BLaER1 (cell line): Measurements from ENCODE around the gene MAP7D2.

Experiments
- H3K27ac ChIP-seq: shearing (Covaris generic); formaldehyde crosslinking; 2 replicates; pipeline ENCODE4 v1.8.1; 2022
- H3K27me3 ChIP-seq: shearing (Covaris generic); formaldehyde crosslinking; 2 replicates; pipeline ENCODE4 v1.8.1; 2022
- H3K36me3 ChIP-seq: shearing (Covaris generic); formaldehyde crosslinking; 2 replicates; pipeline ENCODE4 v1.8.1; 2022
- H3K4me1 ChIP-seq: shearing (Covaris generic); formaldehyde crosslinking; 2 replicates; pipeline ENCODE4 v1.8.1; 2022
- H3K4me2 ChIP-seq: shearing (Covaris generic); formaldehyde crosslinking; 2 replicates; pipeline ENCODE4 v1.8.1; 2022
- H3K4me3 ChIP-seq: shearing (Covaris generic); formaldehyde crosslinking; 2 replicates; pipeline ENCODE4 v1.8.1; 2022
- H3K9ac ChIP-seq: shearing (Covaris generic); formaldehyde crosslinking; 2 replicates; pipeline ENCODE4 v1.8.1; 2022
- H3K9me3 ChIP-seq: shearing (Covaris generic); formaldehyde crosslinking; 2 replicates; pipeline ENCODE4 v1.8.1; 2022
- H4K20me1 ChIP-seq: shearing (Covaris generic); formaldehyde crosslinking; 2 replicates; pipeline ENCODE4 v1.8.1; 2022
- Cebpa-rat ChIP-seq: shearing (Covaris generic); IDR thresholded peaks from 2 replicates; pipeline ENCODE4 v1.8.1; 2022

MAP7D2 gene

DNA sequence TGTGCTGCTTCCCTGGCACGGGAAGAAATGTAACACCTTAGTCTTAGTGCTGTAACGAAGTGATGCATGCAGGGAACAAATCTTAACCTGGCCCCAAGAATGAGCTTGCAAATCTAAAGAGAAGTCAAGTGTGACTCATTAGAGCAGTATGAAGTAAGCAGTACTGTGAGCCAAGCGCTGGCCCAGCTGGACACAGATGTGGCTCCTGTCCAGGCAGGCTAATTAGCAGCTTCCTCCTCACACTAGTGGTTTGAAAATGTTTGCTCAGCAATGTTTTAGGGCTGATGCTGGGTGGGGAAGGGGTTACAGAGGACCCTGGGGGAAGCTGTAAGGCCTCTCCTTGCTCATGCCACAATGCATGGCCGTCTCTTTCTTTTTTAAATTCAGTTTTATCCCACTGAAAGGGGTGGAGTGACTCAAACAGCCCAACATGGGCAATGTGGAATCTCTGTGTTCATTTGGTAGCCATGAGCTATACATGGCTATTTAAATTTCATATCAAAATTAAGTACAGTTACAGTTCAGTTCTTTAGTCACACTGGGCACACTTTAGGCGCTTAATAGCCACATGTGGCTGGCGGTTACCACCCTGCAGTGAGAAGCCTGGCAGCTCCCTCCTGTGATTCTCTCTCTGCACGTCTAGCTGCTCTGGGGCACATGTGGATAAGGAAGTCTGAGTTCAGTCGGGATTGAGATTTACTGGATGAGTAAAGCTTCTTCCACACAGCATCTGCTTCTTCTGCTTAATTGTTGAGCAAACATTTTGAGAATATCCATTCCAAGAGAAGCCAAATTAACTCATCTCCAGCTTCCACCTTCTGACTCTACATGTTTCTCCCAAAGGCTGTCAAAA lies 48.8 kb downstream of the MAP7D2 start:
- H3K4me3 ChIP-seq, result no peak overlapping the region
- no peak overlapping the region for H3K27ac ChIP-seq
- no peaks in the 10 kb centered on the region for H3K36me3 ChIP-seq
- no peaks in the 10 kb centered on the region for H3K9me3 ChIP-seq
- no peak for TF ChIP-seq Cebpa-rat
- H4K20me1 ChIP-seq, result no peaks in the 10 kb centered on the region
- H3K4me1 ChIP-seq, result peaks cover 49% of the 10 kb centered on the region
- no peak overlapping the region for H3K9ac ChIP-seq
- peak overlapping the region; percentile 41; the same call in 1 of the 2 replicates for H3K4me2 ChIP-seq
- H3K27me3 ChIP-seq, result no peaks in the 10 kb centered on the region

DNA sequence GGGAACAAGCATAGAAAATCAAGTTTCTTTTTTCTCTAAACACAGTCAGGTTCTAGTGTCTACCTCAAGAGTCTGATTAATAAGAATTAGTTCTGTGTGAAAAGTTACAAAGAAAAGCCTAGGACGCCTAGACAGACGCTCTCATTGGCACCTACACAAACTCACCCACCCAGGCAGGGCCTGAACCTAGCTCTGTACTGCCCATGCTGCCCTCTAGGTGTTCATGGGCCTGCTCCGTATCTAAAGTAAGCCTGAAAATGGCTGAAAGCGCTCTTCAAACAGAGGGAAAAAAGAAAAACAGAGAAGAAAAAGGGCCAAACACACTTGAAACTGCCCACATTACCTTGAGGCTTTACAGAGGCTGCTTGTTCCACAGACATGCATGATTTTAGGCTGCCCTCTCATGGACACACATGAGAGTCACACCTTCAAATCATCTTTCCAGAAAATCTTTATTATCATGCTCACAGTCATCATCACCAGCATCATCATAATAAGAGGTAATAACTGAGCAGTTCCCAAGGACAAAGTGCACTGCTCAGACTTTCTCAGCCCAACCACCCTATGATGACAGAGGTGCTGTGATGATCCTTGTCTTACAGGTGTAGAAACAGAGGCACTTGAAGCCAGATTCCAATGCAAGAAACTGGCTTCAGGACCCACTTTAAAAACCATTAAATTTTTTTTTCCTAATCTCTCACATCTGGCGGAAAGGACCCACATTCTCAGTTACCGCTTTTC lies 49.6 kb downstream of the MAP7D2 start:
- Histone ChIP-seq H3K4me2 (peak overlapping the region; percentile 41; the same call in 1 of the 2 replicates), H3K9ac (no peak overlapping the region), H3K4me1 (peaks cover 57% of the 10 kb centered on the region), H3K4me3 (no peak overlapping the region), H3K36me3 (no peaks in the 10 kb centered on the region), H3K9me3 (no peaks in the 10 kb centered on the region), H3K27me3 (no peaks in the 10 kb centered on the region), H4K20me1 (no peaks in the 10 kb centered on the region), H3K27ac (0 out of 2 replicates have a peak overlapping the region, but pooled peaks have one; percentile 20)
- TF ChIP-seq Cebpa-rat, result no peak

- Histone ChIP-seq H4K20me1 (no peaks in the 10 kb centered on the region), H3K27me3 (no peaks in the 10 kb centered on the region), H3K36me3 (no peaks in the 10 kb centered on the region), H3K9ac (no peak overlapping the region), H3K4me1 (peaks cover 89% of the 10 kb centered on the region), H3K27ac (no peak overlapping the region), H3K4me3 (no peak overlapping the region), H3K4me2 (peak overlapping the region; percentile 79), H3K9me3 (no peaks in the 10 kb centered on the region)
- TF ChIP-seq Cebpa-rat, result no peak
Measured at GRCh38 chrX:20063716-20064351, 52.9 kb downstream of the MAP7D2 start.

DNA sequence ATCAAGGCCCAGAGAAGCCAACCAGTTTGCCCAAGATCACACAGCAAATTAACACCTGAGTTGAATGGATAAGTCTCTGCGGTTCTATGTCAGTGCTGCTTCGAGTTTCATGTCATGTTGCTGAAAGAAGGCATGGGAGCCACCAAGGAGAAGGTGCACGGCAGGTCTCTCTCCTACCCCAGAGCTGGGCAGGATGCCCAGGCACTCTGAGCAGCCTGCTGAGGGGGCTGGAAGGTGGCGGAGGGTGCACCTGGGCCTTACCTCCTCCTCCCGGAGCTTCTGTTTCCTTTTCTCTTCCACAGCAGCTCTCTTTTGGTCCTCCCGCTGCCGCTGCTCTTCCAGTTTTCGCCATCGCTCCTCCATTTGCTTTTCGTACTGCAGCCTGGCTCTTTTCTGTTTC lies 53.6 kb downstream of the MAP7D2 start:
- Histone ChIP-seq H3K27ac (peak overlapping the region; percentile 40), H3K4me3 (no peak overlapping the region), H3K4me1 (peaks cover 93% of the 10 kb centered on the region), H3K4me2 (peak overlapping the region; percentile 79), H3K9ac (no peak overlapping the region), H4K20me1 (no peaks in the 10 kb centered on the region), H3K27me3 (no peaks in the 10 kb centered on the region), H3K9me3 (no peaks in the 10 kb centered on the region), H3K36me3 (no peaks in the 10 kb centered on the region)
- TF ChIP-seq Cebpa-rat, result no peak

DNA sequence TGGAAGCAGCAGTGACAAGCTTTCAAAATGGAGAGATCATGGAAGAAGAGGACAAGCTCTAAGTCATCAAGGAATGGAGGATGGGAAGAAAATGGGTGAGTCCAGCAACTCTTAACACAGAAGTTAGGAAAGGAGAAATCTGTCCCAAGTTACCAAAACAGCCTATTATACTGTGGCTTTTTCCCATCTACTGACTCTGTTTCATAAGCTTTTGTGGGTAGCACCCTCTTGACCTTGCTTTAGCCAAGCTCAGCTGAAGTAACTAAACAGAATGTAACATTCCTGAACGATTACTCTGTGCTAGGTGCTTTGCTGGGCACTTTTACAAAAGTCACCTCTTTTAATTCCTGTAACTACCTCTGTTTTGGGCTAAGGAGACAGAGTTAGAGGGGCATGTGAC lies 54.9 kb downstream of the MAP7D2 start:
- Histone ChIP-seq H4K20me1 (no peaks in the 10 kb centered on the region), H3K4me2 (peak overlapping the region; percentile 86), H3K9me3 (no peaks in the 10 kb centered on the region), H3K36me3 (no peaks in the 10 kb centered on the region), H3K27ac (peak overlapping the region; percentile 82), H3K4me3 (no peak overlapping the region), H3K9ac (peak overlapping the region; percentile 64), H3K27me3 (no peaks in the 10 kb centered on the region), H3K4me1 (peaks cover 95% of the 10 kb centered on the region)
- no peak for TF ChIP-seq Cebpa-rat

GRCh38 chrX:20060961-20061748 lies 55.6 kb downstream of the MAP7D2 start:
- peaks cover 3% of the 10 kb centered on the region; the same call in 1 of the 2 replicates for H3K27me3 ChIP-seq
- H3K9me3 ChIP-seq, result no peaks in the 10 kb centered on the region
- H3K27ac ChIP-seq, result peak overlapping the region; percentile 82
- peak; percentile 79; the same call in 1 of the 2 replicates for TF ChIP-seq Cebpa-rat
- H3K4me1 ChIP-seq, result peaks cover 95% of the 10 kb centered on the region
- no peaks in the 10 kb centered on the region for H3K36me3 ChIP-seq
- no peak overlapping the region; the same call in 1 of the 2 replicates for H3K4me3 ChIP-seq
- H3K4me2 ChIP-seq, result peak overlapping the region; percentile 86
- no peaks in the 10 kb centered on the region for H4K20me1 ChIP-seq
- H3K9ac ChIP-seq, result peak overlapping the region; percentile 64

DNA sequence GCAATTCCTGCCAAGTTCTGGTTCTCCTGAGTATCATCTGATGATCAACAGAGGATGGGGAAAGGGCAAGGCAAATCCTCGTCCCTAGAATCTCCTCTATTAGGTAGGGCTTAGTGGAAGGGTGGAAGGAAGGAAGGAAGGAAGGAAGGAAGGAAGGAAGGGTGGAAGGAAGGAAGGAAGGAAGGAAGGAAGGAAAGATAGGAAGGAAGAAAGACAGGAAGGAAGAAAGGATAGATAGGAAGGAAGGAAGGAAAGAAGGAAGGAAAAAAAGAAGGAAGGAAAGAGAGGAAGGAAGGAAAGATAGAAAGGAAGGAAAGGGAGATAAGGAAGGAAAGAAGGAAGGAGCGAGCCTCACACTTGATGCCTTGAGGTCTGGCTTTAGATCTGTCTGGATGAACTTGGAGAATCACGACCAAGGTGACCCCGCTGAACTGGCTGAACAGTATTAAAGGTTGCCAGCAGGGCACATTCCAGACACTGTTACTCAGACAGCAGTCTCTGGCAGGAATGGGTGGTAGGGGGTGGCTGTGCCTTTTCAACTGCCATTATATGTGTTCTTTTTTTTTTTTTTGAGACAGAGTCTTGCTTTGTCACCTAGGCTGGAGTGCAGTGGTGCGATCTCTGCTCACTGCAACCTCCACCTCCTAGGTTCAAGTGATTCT lies 57.1 kb downstream of the MAP7D2 start:
- peaks cover 3% of the 10 kb centered on the region; the same call in 1 of the 2 replicates for H3K27me3 ChIP-seq
- no peak overlapping the region for H3K4me3 ChIP-seq
- peaks cover 85% of the 10 kb centered on the region for H3K4me1 ChIP-seq
- no peaks in the 10 kb centered on the region for H3K36me3 ChIP-seq
- no peaks in the 10 kb centered on the region for H3K9me3 ChIP-seq
- H3K4me2 ChIP-seq, result peak overlapping the region; percentile 86
- no peak overlapping the region for H3K9ac ChIP-seq
- 0 out of 2 replicates have a peak overlapping the region, but pooled peaks have one; percentile 82 for H3K27ac ChIP-seq
- H4K20me1 ChIP-seq, result no peaks in the 10 kb centered on the region
- TF ChIP-seq Cebpa-rat, result no peak

- no peak for TF ChIP-seq Cebpa-rat
- Histone ChIP-seq H3K4me1 (peaks cover 64% of the 10 kb centered on the region), H3K9ac (no peak overlapping the region)
Measured at GRCh38 chrX:20057479-20057878, 59.2 kb downstream of the MAP7D2 start.

More at GRCh38 chrX:20057479-20057878, 59.2 kb downstream of the MAP7D2 start:
- Histone ChIP-seq H3K9me3 (no peaks in the 10 kb centered on the region), H3K4me3 (no peak overlapping the region), H3K4me2 (peak overlapping the region; percentile 49), H3K27ac (no peak overlapping the region), H4K20me1 (no peaks in the 10 kb centered on the region), H3K27me3 (peaks cover 3% of the 10 kb centered on the region; the same call in 1 of the 2 replicates), H3K36me3 (no peaks in the 10 kb centered on the region)
